Cardiac fibroblast (primary cell): ENCODE results near the gene ABCB1.

Experiments used
- DNase-seq, 2 donors: peaks; one replicate each; pipeline versions ENCODE4 v3.0.0 to v3.0.0-alpha.2; 2010; ENCODE audit warnings: low read depth in 2 of 2
- H3K4me3 ChIP-seq, 2 donors: replicated peaks in 1 of 2; 1 replicate in 1 of 2; 2 replicates in 1 of 2; pipeline ENCODE4 v1.5.1; 2011; ENCODE audit warnings: low read depth in 2 of 2, low read length in 2 of 2, mild to moderate bottlenecking in 2 of 2, moderate library complexity in 1 of 2
- CTCF ChIP-seq: IDR thresholded peaks from one replicate; pipeline ENCODE4 v1.5.1; 2011; ENCODE audit warnings: low read depth, mild to moderate bottlenecking, low read length, inconsistent platforms

Gene ABCB1

GRCh38 chr7:87598234-87599009 is 2.3 kb downstream of the ABCB1 start:
- no peak overlapping the region for H3K4me3 ChIP-seq
- no peak for DNase-seq
- no peak for TF ChIP-seq CTCF

GRCh38 chr7:87596696-87597095 is 4.0 kb downstream of the ABCB1 start:
- no peak for DNase-seq
- H3K4me3 ChIP-seq: no peak overlapping the region
- no peak for TF ChIP-seq CTCF

- no peak for TF ChIP-seq CTCF
- H3K4me3 ChIP-seq: no peak overlapping the region
- DNase-seq: no peak
Observed at GRCh38 chr7:87596136-87596535, 4.5 kb downstream of the ABCB1 start.

- no peak for TF ChIP-seq CTCF
Observed at GRCh38 chr7:87592300-87592699, 8.4 kb downstream of the ABCB1 start.

GRCh38 chr7:87591211-87591610 is 9.5 kb downstream of the ABCB1 start:
- no peak for TF ChIP-seq CTCF
- no peak for DNase-seq
- H3K4me3 ChIP-seq: no peak overlapping the region

More at GRCh38 chr7:87592300-87592699, 8.4 kb downstream of the ABCB1 start:
- no peak for DNase-seq
- H3K4me3 ChIP-seq: no peak overlapping the region

- DNase-seq: no peak
- TF ChIP-seq CTCF: no peak
- no peak overlapping the region for H3K4me3 ChIP-seq
Observed at GRCh38 chr7:87590578-87590977, 10.1 kb downstream of the ABCB1 start.

GRCh38 chr7:87589631-87590030 is 11.1 kb downstream of the ABCB1 start:
- H3K4me3 ChIP-seq: no peak overlapping the region
- TF ChIP-seq CTCF: no peak
- no peak for DNase-seq
